Measurements from ENCODE around the gene DSN1.

DNA sequence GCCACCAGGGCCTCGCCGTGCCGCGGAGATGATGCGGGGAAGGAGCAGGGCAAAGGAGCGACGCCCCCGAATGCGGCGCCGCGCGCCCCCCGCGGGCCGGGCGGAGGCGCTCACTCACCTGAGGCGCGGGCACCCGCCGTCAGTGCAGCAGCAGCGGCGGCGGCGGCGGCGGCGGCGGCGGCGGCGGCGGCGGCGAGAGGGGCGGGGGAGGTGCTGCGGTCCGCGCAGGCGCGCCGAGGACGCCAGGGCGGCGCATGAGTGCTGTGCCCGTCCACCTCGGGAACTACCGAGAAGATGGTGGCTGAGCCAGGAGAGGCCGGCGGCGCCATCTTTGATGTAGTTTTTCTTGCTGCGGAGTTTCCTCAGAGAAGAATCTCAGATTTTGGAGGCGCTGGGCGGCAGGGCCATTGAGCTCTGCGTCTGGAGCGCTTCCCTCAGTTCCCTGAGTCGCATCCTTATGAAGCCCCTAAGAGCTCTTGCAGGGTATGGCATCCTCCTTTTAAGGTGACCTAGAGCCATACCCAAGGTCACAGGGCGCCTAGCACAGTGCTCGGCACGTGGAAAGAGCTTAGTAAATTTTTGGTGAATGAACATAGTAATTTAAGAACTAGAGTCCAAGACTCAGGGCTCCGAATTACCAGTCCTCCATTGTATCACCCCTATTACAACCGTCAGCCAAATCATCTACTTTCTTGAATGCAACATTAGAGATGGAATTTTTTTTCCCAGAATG is 27.5 kb downstream of the DSN1 start, which contains the start of gene NDRG3:
- TF ChIP-seq SUZ12 (IDR thresholded peaks at IDR 0.05; ENCODE audit: extremely low read depth, insufficient read depth, insufficient read length) (no peak), YY1 (IDR thresholded peaks at IDR 0.05; ENCODE audit: insufficient read depth, insufficient read length) (peak; percentile 97), ZNF274 (IDR thresholded peaks at IDR 0.05; ENCODE audit: low read depth, low read length) (no peak)

All from NT2/D1 (cell line).